ENCODE measurements around the gene RIC8A. TPM values are rescaled to one million over a fixed set of nuclear protein-coding genes. Genes with fewer than 3 reads are reported as not detected.

The RIC8A gene
- total and polyA plus RNA-seq, 7 experiments from 2014 or later: 74.4 to 119 (median 92.0) TPM

- Mint-ChIP-seq H3K9me3 (peaks cover 0 to 1% (median 0%) of the 10 kb centered on the region in 11 donors), H3K36me3 (peaks cover 6 to 45% (median 30%) of the 10 kb centered on the region in 5 donors), H3K4me3 (peak overlapping the region in 1 of 10 donors; percentile 39), H3K27ac (peak overlapping the region in 3 of 9 donors; percentile 31 to 89 (median 70)), H3K4me1 (peaks cover 13 to 19% (median 15%) of the 10 kb centered on the region in 7 donors), H3K27me3 (no peaks in the 10 kb centered on the region)
- Histone ChIP-seq H3K36me3 (ENCODE audit: control insufficient read depth in 2 of 3, insufficient read depth in 3 of 3, low read length in 3 of 3) (peaks cover 34 to 85% (median 34%) of the 10 kb centered on the region in 3 experiments), H3K4me1 (ENCODE audit: control insufficient read depth in 2 of 2, insufficient read depth in 2 of 2, low read length in 2 of 2) (peaks cover 0 to 3% of the 10 kb centered on the region in 2 donors), H3K4me3 (ENCODE audit: low read length) (no peak overlapping the region), H3K9me3 (ENCODE audit: control insufficient read depth in 2 of 3, low read length in 3 of 3) (no peaks in the 10 kb centered on the region), H3K27ac (ENCODE audit: low read depth, low read length) (peak overlapping the region; percentile 24), H3K27me3 (ENCODE audit: control insufficient read depth in 2 of 2, insufficient read depth in 2 of 2, low read length in 2 of 2) (no peaks in the 10 kb centered on the region)
- POLR2A ChIA-PET: interaction anchor here (2.0 to 4.3 kb wide), 3 partner anchors 12 to 38 kb away, joined by 6 to 40 read pairs (median 27); partner anchors contain the start of gene PSMD13
- intact Hi-C loops (cut with micrococcal nuclease): no loop called here
- CTCF ChIA-PET: interaction anchor here (0.8 to 4.7 kb wide), 5 partner anchors 19 to 202 kb away, joined by 3 to 38 read pairs (median 3); partner anchors contain the start of gene NLRP6
- ATAC-seq (no peak), DNase-seq (no peak)
Observed at GRCh38 chr11:249062-249461, 41.6 kb downstream of the RIC8A start.

DNA sequence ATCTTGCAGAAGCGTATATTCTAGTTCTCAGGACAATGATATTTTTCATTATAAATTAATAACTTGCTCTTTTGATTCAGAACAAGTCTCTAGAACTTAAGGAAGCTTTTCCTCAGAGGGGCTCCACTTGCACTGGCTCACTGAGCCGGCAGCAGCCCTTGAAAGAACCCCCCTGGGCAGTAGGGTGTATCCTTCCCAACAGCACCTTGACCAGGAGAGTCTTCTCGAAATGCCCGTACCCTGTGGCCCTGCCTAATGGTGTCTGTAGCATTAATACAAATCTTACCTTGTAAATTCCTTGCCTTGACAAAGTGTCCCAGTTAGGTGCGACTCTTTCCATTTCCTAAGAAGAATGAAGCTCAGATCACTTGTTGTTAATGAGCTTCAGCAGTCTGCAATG lies 42.8 kb downstream of the RIC8A start:
- H3K4me1 Mint-ChIP-seq: peaks cover 11 to 18% (median 13%) of the 10 kb centered on the region in 7 donors
- intact Hi-C loops (cut with micrococcal nuclease): loop anchor here (1.0 to 5.0 kb wide), 14 partner anchors 14 to 201 kb away; partner anchors contain the start of genes BET1L (in 1 of the 2), PGGHG (in 1 of the 2), PSMD13 (in 1 of the 2) and RIC8A (in 1 of the 2)
- peak overlapping the region in 8 of 9 donors; percentile 59 to 91 (median 70) for H3K27ac Mint-ChIP-seq
- ATAC-seq (no peak), DNase-seq (no peak)
- no peaks in the 10 kb centered on the region for H3K27me3 Mint-ChIP-seq
- Histone ChIP-seq H3K4me1 (ENCODE audit: control insufficient read depth in 2 of 2, insufficient read depth in 2 of 2, low read length in 2 of 2) (peaks cover 0 to 3% of the 10 kb centered on the region in 2 donors), H3K27ac (ENCODE audit: low read depth, low read length) (no peak overlapping the region), H3K27me3 (ENCODE audit: control insufficient read depth in 2 of 2, insufficient read depth in 2 of 2, low read length in 2 of 2) (no peaks in the 10 kb centered on the region), H3K9me3 (ENCODE audit: control insufficient read depth in 2 of 3, low read length in 3 of 3) (no peaks in the 10 kb centered on the region), H3K4me3 (ENCODE audit: low read length) (no peak overlapping the region), H3K36me3 (ENCODE audit: control insufficient read depth in 2 of 3, insufficient read depth in 3 of 3, low read length in 3 of 3) (peaks cover 25 to 74% (median 29%) of the 10 kb centered on the region in 3 experiments)
- ChIA-PET POLR2A (interaction anchor here (0.6 to 4.3 kb wide), 18 partner anchors 13 to 165 kb away, joined by 3 to 40 read pairs (median 6); partner anchors contain the start of genes BET1L, IFITM5, PSMD13 and RIC8A), CTCF (interaction anchor here (0.6 to 4.7 kb wide), 28 partner anchors 8 to 206 kb away, joined by 3 to 49 read pairs (median 5); partner anchors contain the start of genes IFITM2, IFITM5, PSMD13 and PTDSS2)
- peaks cover 6 to 38% (median 24%) of the 10 kb centered on the region in 5 donors for H3K36me3 Mint-ChIP-seq
- no peak overlapping the region for H3K4me3 Mint-ChIP-seq
- peaks cover 0 to 1% (median 0%) of the 10 kb centered on the region in 11 donors for H3K9me3 Mint-ChIP-seq

- peaks cover 6 to 32% (median 21%) of the 10 kb centered on the region in 5 donors for H3K36me3 Mint-ChIP-seq
- POLR2A ChIA-PET: interaction anchor here (0.5 to 4.3 kb wide), 20 partner anchors 13 to 437 kb away, joined by 3 to 40 read pairs (median 6); partner anchors contain the start of genes BET1L, IFITM5, PSMD13 and RIC8A
- DNase-seq (peak; percentile 72 to 87 (median 83)), ATAC-seq (peak; percentile 99)
- no peaks in the 10 kb centered on the region for H3K9me3 ChIP-seq (ENCODE audit: control insufficient read depth in 2 of 3, low read length in 3 of 3)
- H3K4me3 Mint-ChIP-seq: peak overlapping the region in 1 of 10 donors; percentile 20
- H3K27me3 Mint-ChIP-seq: peaks cover 0 to 3% (median 0%) of the 10 kb centered on the region in 5 donors
- intact Hi-C loops (cut with micrococcal nuclease): loop anchor here (1.0 to 5.0 kb wide), 14 partner anchors 15 to 200 kb away; partner anchors contain the start of genes BET1L (in 1 of the 2), PGGHG (in 1 of the 2), PSMD13 (in 1 of the 2) and RIC8A (in 1 of the 2)
- peak overlapping the region; percentile 32 for H3K27ac ChIP-seq (ENCODE audit: low read depth, low read length)
- peaks cover 9 to 18% (median 13%) of the 10 kb centered on the region in 7 donors for H3K4me1 Mint-ChIP-seq
- H3K9me3 Mint-ChIP-seq: no peaks in the 10 kb centered on the region
- H3K27ac Mint-ChIP-seq: peak overlapping the region; percentile 59 to 91 (median 66)
- CTCF ChIA-PET: interaction anchor here (0.7 to 4.7 kb wide), 28 partner anchors 9 to 206 kb away, joined by 3 to 49 read pairs (median 5); partner anchors contain the start of genes IFITM2, IFITM5, PSMD13 and PTDSS2
- no peaks in the 10 kb centered on the region for H3K27me3 ChIP-seq (ENCODE audit: control insufficient read depth in 2 of 2, insufficient read depth in 2 of 2, low read length in 2 of 2)
- no peak overlapping the region for H3K4me3 ChIP-seq (ENCODE audit: low read length)
- peaks cover 0 to 3% of the 10 kb centered on the region in 2 donors for H3K4me1 ChIP-seq (ENCODE audit: control insufficient read depth in 2 of 2, insufficient read depth in 2 of 2, low read length in 2 of 2)
- peaks cover 23 to 68% (median 28%) of the 10 kb centered on the region in 3 experiments for H3K36me3 ChIP-seq (ENCODE audit: control insufficient read depth in 2 of 3, insufficient read depth in 3 of 3, low read length in 3 of 3)
Observed at GRCh38 chr11:250740-251299, 43.3 kb downstream of the RIC8A start.

GRCh38 chr11:251550-251949 lies 44.0 kb downstream of the RIC8A start:
- H3K27ac Mint-ChIP-seq: peak overlapping the region in 4 of 9 donors; percentile 40 to 88 (median 56)
- H3K36me3 Mint-ChIP-seq: peaks cover 6 to 29% (median 20%) of the 10 kb centered on the region in 5 donors

GRCh38 chr11:252666-253065 lies 45.2 kb downstream of the RIC8A start:
- H3K4me3 Mint-ChIP-seq: no peak overlapping the region
- H3K4me1 ChIP-seq (ENCODE audit: control insufficient read depth in 2 of 2, insufficient read depth in 2 of 2, low read length in 2 of 2): peaks cover 0 to 3% of the 10 kb centered on the region in 2 donors
- no peak for ATAC-seq

More at GRCh38 chr11:251550-251949, 44.0 kb downstream of the RIC8A start:
- H3K4me3 Mint-ChIP-seq: no peak overlapping the region
- intact Hi-C loops (cut with micrococcal nuclease): loop anchor here (2.0 to 5.0 kb wide), 5 partner anchors 17 to 106 kb away; partner anchors contain the start of gene PGGHG (in 1 of the 2)
- POLR2A ChIA-PET: interaction anchor here (0.5 to 4.3 kb wide), 13 partner anchors 14 to 437 kb away, joined by 3 to 40 read pairs (median 7); partner anchors contain the start of genes BET1L, PSMD13, RIC8A and SIRT3
- DNase-seq (peak in 2 of 9 donors; percentile 11 to 13), ATAC-seq (no peak)
- Histone ChIP-seq H3K9me3 (ENCODE audit: control insufficient read depth in 2 of 3, low read length in 3 of 3) (no peaks in the 10 kb centered on the region), H3K27ac (ENCODE audit: low read depth, low read length) (no peak overlapping the region), H3K27me3 (ENCODE audit: control insufficient read depth in 2 of 2, insufficient read depth in 2 of 2, low read length in 2 of 2) (no peaks in the 10 kb centered on the region), H3K4me3 (ENCODE audit: low read length) (no peak overlapping the region), H3K4me1 (ENCODE audit: control insufficient read depth in 2 of 2, insufficient read depth in 2 of 2, low read length in 2 of 2) (peaks cover 0 to 3% of the 10 kb centered on the region in 2 donors), H3K36me3 (ENCODE audit: control insufficient read depth in 2 of 3, insufficient read depth in 3 of 3, low read length in 3 of 3) (peaks cover 21 to 61% (median 23%) of the 10 kb centered on the region in 3 experiments)
- H3K9me3 Mint-ChIP-seq: no peaks in the 10 kb centered on the region
- peaks cover 9 to 18% (median 13%) of the 10 kb centered on the region in 7 donors for H3K4me1 Mint-ChIP-seq
- peaks cover 0 to 3% (median 0%) of the 10 kb centered on the region in 5 donors for H3K27me3 Mint-ChIP-seq
- CTCF ChIA-PET: interaction anchor here (1.0 to 4.7 kb wide), 19 partner anchors 9 to 198 kb away, joined by 3 to 49 read pairs (median 10); partner anchors contain the start of genes IFITM2, PGGHG, PSMD13 and PTDSS2

More at GRCh38 chr11:252666-253065, 45.2 kb downstream of the RIC8A start:
- peaks cover 0 to 3% (median 0%) of the 10 kb centered on the region in 5 donors for H3K27me3 Mint-ChIP-seq
- ChIA-PET CTCF (interaction anchor here (1.1 to 4.7 kb wide), 8 partner anchors 14 to 197 kb away, joined by 3 to 49 read pairs (median 18); partner anchors contain the start of genes IFITM2, PGGHG and PTDSS2), POLR2A (interaction anchor here (1.0 to 4.3 kb wide), 5 partner anchors 14 to 39 kb away, joined by 3 to 40 read pairs (median 27); partner anchors contain the start of genes PSMD13 and SIRT3)
- Histone ChIP-seq H3K27me3 (ENCODE audit: control insufficient read depth in 2 of 2, insufficient read depth in 2 of 2, low read length in 2 of 2) (no peaks in the 10 kb centered on the region), H3K27ac (ENCODE audit: low read depth, low read length) (no peak overlapping the region), H3K36me3 (ENCODE audit: control insufficient read depth in 2 of 3, insufficient read depth in 3 of 3, low read length in 3 of 3) (peaks cover 15 to 50% (median 16%) of the 10 kb centered on the region in 3 experiments), H3K9me3 (ENCODE audit: control insufficient read depth in 2 of 3, low read length in 3 of 3) (no peaks in the 10 kb centered on the region), H3K4me3 (ENCODE audit: low read length) (no peak overlapping the region)
- H3K27ac Mint-ChIP-seq: peak overlapping the region in 3 of 9 donors; percentile 25 to 77 (median 65)
- DNase-seq: no peak
- intact Hi-C loops (cut with micrococcal nuclease): loop anchor here in 1 of 2 donors (5.0 kb wide), 2 partner anchors 35 to 105 kb away; partner anchors contain the start of gene PGGHG
- H3K36me3 Mint-ChIP-seq: peaks cover 5 to 22% (median 13%) of the 10 kb centered on the region in 5 donors
- no peaks in the 10 kb centered on the region for H3K9me3 Mint-ChIP-seq
- H3K4me1 Mint-ChIP-seq: peaks cover 9 to 18% (median 13%) of the 10 kb centered on the region in 7 donors

All from naive thymus-derived CD4-positive, alpha-beta T cell (primary cell).